HEK293 (cell line): ENCODE results near the gene APOL1.

Source experiments
- CTCF ChIA-PET: fragments of 350-600 bp; formaldehyde crosslinking; extraction: SDS; loops from one replicate; lab custom pipeline; 2021; ENCODE audit warnings: antibody characterized with exemption; lab: Yijun Ruan, JAX
- POLR2A ChIA-PET: fragments of 300-600 bp; formaldehyde crosslinking; extraction: SDS; loops from one replicate; lab custom pipeline; 2020; ENCODE audit warnings: antibody characterized with exemption, inconsistent platforms; lab: Yijun Ruan, JAX
- H3K27ac ChIP-seq: fragments of 200-500 bp; sonication (Bioruptor generic); 2 replicates; pipeline ENCODE4 v1.5.1; 2014; ENCODE audit warnings: low read depth, low read length, control low read depth, inconsistent platforms; ENCODE audit errors: extremely low read depth
- H3K36me3 ChIP-seq, 2 experiments: fragments of 200-500 bp in 1 of 2; sonication (Bioruptor generic) in 1 of 2; 1 replicate in 1 of 2; 2 replicates in 1 of 2; pipeline ENCODE4 v1.5.1; 2014 to 2017; ENCODE audit warnings: inconsistent platforms in 2 of 2, low read length in 2 of 2; ENCODE audit not compliant: control insufficient read depth in 2 of 2, insufficient read depth in 1 of 2
- H3K4me1 ChIP-seq: fragments of 200-500 bp; sonication (Bioruptor generic); 2 replicates; pipeline ENCODE4 v1.5.1; 2014; ENCODE audit warnings: mild to moderate bottlenecking, low read length, inconsistent platforms; ENCODE audit not compliant: control insufficient read depth, insufficient read depth
- H3K4me3 ChIP-seq: 2 replicates; pipeline ENCODE4 v1.5.1; 2011; ENCODE audit warnings: low read depth, mild to moderate bottlenecking, control low read depth, low read length, moderate library complexity
- H3K9me3 ChIP-seq: fragments of 200-500 bp; sonication (Bioruptor generic); 2 replicates; pipeline ENCODE4 v1.5.1; 2014; ENCODE audit warnings: low read depth, low read length, inconsistent platforms; ENCODE audit not compliant: control insufficient read depth, insufficient read depth
- GFI1B ChIP-seq: fragments of 450-650 bp; formaldehyde crosslinking; IDR thresholded peaks from 2 replicates; pipeline ENCODE4 v1.5.1; 2016; ENCODE audit warnings: missing biosample characterization, missing genetic modification characterization
- GLI4 ChIP-seq: fragments of 450-650 bp; formaldehyde crosslinking; IDR thresholded peaks from 2 replicates; pipeline ENCODE4 v1.5.1; 2016; ENCODE audit warnings: missing biosample characterization, missing genetic modification characterization
- KLF10 ChIP-seq: fragments of 450-650 bp; IDR thresholded peaks from 2 replicates; pipeline ENCODE4 v1.5.1; 2018; ENCODE audit warnings: missing biosample characterization, mild to moderate bottlenecking, missing genetic modification characterization
- MYNN ChIP-seq: fragments of 450-650 bp; formaldehyde crosslinking; IDR thresholded peaks from 2 replicates; pipeline ENCODE4 v1.5.1; 2016; ENCODE audit warnings: missing biosample characterization, missing genetic modification characterization, borderline replicate concordance
- SCRT1 ChIP-seq: fragments of 450-650 bp; formaldehyde crosslinking; IDR thresholded peaks from 2 replicates; pipeline ENCODE4 v1.5.1; 2016; ENCODE audit warnings: missing biosample characterization, missing genetic modification characterization, borderline replicate concordance
- SCRT2 ChIP-seq: fragments of 450-650 bp; formaldehyde crosslinking; IDR thresholded peaks from 2 replicates; pipeline ENCODE4 v1.5.1; 2016; ENCODE audit warnings: missing biosample characterization, missing genetic modification characterization
- ZEB2 ChIP-seq: fragments of 450-650 bp; formaldehyde crosslinking; IDR thresholded peaks from 2 replicates; pipeline ENCODE4 v1.5.1; 2016; ENCODE audit warnings: missing biosample characterization, missing genetic modification characterization
- ZFP41 ChIP-seq: fragments of 450-650 bp; formaldehyde crosslinking; IDR thresholded peaks from 2 replicates; pipeline ENCODE4 v1.5.1; 2016; ENCODE audit warnings: missing biosample characterization, missing genetic modification characterization, borderline replicate concordance
- ZIC2 ChIP-seq: fragments of 450-650 bp; formaldehyde crosslinking; IDR thresholded peaks from 2 replicates; pipeline ENCODE4 v1.5.1; 2016; ENCODE audit warnings: missing biosample characterization, missing genetic modification characterization
- ZNF169 ChIP-seq: fragments of 450-650 bp; formaldehyde crosslinking; IDR thresholded peaks from 2 replicates; pipeline ENCODE4 v1.5.1; 2016; ENCODE audit warnings: missing biosample characterization, missing genetic modification characterization
- ZNF19 ChIP-seq: fragments of 450-650 bp; formaldehyde crosslinking; IDR thresholded peaks from 2 replicates; pipeline ENCODE4; 2016; ENCODE audit warnings: missing biosample characterization, missing genetic modification characterization, low read depth
- ZNF394 ChIP-seq: fragments of 450-650 bp; formaldehyde crosslinking; IDR thresholded peaks from 2 replicates; pipeline ENCODE4 v1.5.1; 2016; ENCODE audit warnings: missing biosample characterization, missing genetic modification characterization, mild to moderate bottlenecking, moderate library complexity, borderline replicate concordance
- ZNF514 ChIP-seq: fragments of 450-650 bp; formaldehyde crosslinking; IDR thresholded peaks from 2 replicates; pipeline ENCODE4 v1.5.1; 2016; ENCODE audit warnings: missing biosample characterization, missing genetic modification characterization
- ZNF571 ChIP-seq: fragments of 450-650 bp; formaldehyde crosslinking; IDR thresholded peaks from 2 replicates; pipeline ENCODE4 v1.5.0; 2017; ENCODE audit warnings: missing biosample characterization, missing genetic modification characterization
- ZNF629 ChIP-seq: fragments of 450-650 bp; formaldehyde crosslinking; IDR thresholded peaks from 2 replicates; pipeline ENCODE4 v1.5.1; 2017; ENCODE audit warnings: missing biosample characterization, missing genetic modification characterization
- ZNF660 ChIP-seq: fragments of 450-650 bp; IDR thresholded peaks from 2 replicates; pipeline ENCODE4 v1.5.1; 2018; ENCODE audit warnings: missing biosample characterization, mild to moderate bottlenecking, missing genetic modification characterization
- ZNF677 ChIP-seq: fragments of 450-650 bp; IDR thresholded peaks from 2 replicates; pipeline ENCODE4 v1.5.0; 2018; ENCODE audit warnings: missing biosample characterization, mild to moderate bottlenecking, missing genetic modification characterization, moderate library complexity
- ZNF792 ChIP-seq: fragments of 450-650 bp; formaldehyde crosslinking; IDR thresholded peaks from 2 replicates; pipeline ENCODE4 v1.5.1; 2016; ENCODE audit warnings: missing biosample characterization, missing genetic modification characterization
- TF ChIP-seq, protein P1 (sequence below): fragments of 450-650 bp; formaldehyde crosslinking; IDR thresholded peaks from 2 replicates; pipeline ENCODE4 v1.5.1; 2017; ENCODE audit warnings: missing biosample characterization, missing genetic modification characterization
- TF ChIP-seq, protein P2 (sequence below): fragments of 450-650 bp; formaldehyde crosslinking; IDR thresholded peaks from 2 replicates; pipeline ENCODE4; 2016; ENCODE audit warnings: missing biosample characterization, missing genetic modification characterization
- TF ChIP-seq, protein P3 (sequence below): fragments of 450-650 bp; formaldehyde crosslinking; IDR thresholded peaks from 2 replicates; pipeline ENCODE4 v1.5.1; 2016; ENCODE audit warnings: missing biosample characterization, missing genetic modification characterization
- TF ChIP-seq, protein P4 (sequence below): fragments of 450-650 bp; formaldehyde crosslinking; IDR thresholded peaks from 2 replicates; pipeline ENCODE4 v1.5.1; 2017; ENCODE audit warnings: missing biosample characterization, missing genetic modification characterization

APOL1 gene

DNA sequence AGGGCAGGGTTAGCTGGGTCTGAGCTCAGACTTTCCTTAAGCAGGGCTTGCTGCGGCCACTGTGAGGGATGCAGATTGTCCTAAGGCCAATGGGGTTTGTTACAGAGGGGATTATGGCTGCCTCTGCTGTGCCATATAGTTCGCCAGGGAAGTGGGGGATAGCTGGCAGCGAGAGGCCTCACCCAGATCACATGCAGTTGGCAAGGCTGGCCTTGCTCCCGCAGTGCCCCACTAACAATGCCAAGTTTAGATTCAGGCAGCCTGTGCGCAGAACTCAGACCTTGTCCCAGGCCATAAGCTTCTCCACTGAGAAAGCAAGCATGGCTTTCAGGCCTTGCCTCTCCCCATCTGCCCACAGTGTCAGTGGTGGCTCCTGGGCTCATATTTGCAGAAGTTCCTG is 8.9 kb upstream of the APOL1 start:
- Histone ChIP-seq H3K36me3 (no peaks in the 10 kb centered on the region), H3K4me3 (no peak overlapping the region), H3K4me1 (no peaks in the 10 kb centered on the region), H3K27ac (no peak overlapping the region), H3K9me3 (no peaks in the 10 kb centered on the region)
- TF ChIP-seq ZFP41 (tag by site-specific recombination) (no peak), KLF10 (tag by site-specific recombination) (no peak), ZNF792 (no peak), ZNF169 (tag by site-specific recombination) (no peak), ZEB2 (tag by site-specific recombination) (no peak), ZNF19 (tag by site-specific recombination) (no peak), GFI1B (tag by site-specific recombination) (no peak), ZNF629 (tag by site-specific recombination) (no peak), ZIC2 (tag by site-specific recombination) (no peak)
- TF ChIP-seq, protein P1, sequence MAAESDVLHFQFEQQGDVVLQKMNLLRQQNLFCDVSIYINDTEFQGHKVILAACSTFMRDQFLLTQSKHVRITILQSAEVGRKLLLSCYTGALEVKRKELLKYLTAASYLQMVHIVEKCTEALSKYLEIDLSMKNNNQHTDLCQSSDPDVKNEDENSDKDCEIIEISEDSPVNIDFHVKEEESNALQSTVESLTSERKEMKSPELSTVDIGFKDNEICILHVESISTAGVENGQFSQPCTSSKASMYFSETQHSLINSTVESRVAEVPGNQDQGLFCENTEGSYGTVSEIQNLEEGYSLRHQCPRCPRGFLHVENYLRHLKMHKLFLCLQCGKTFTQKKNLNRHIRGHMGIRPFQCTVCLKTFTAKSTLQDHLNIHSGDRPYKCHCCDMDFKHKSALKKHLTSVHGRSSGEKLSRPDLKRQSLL (tag by site-specific recombination), result no peak
- TF ChIP-seq, protein P2, sequence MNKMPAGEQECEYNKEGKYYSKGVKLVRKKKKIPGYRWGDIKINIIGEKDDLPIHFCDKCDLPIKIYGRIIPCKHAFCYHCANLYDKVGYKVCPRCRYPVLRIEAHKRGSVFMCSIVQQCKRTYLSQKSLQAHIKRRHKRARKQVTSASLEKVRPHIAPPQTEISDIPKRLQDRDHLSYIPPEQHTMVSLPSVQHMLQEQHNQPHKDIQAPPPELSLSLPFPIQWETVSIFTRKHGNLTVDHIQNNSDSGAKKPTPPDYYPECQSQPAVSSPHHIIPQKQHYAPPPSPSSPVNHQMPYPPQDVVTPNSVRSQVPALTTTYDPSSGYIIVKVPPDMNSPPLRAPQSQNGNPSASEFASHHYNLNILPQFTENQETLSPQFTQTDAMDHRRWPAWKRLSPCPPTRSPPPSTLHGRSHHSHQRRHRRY, result no peak
- POLR2A ChIA-PET, result no interaction called here
- CTCF ChIA-PET, result interaction anchor here (0.6 to 2.7 kb wide), 4 partner anchors 43 to 227 kb away, joined by 3 to 7 read pairs (median 4); no protein-coding TSS in a partner anchor

DNA sequence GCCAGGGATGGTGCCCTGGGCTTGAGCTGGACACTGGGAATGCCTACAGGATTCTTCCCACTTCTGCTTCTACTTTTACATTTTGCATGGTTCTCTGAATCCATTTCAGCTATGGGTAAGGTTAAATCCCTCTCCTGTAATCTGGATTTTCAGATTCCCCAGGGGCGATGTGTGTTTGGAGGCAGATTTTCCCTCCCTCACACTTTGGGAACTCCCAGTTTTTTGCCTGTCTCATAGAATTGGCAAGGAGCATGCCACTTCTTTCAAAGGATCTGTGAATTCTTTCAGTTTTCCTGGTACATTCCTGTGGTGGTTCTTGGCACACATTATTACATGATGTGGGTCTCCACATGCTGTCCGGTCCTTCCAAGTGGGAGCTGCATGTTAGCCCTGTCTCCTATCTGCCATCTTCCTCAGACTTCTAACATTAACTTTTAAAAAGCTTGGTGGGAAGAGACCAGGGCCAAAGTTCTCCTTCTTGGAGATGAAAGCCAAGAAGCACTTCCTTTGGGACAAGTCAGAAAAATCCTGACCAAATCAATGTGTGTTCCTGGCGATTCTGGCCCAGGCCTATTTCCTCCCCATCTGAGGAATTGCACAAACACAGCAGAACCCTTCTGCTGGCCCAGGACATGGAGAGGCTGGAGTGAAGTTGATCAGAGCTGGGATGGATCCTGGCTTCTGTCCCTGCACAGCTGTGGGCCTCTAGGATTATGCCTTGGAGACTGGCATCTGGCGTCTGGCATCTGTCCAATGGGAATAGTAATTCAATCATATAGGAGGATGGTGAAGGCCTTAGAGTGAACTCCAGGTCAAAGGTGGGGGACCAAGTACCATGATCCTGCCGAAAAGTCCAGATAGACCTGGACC is 8.2 kb upstream of the APOL1 start:
- Histone ChIP-seq H3K27ac (no peak overlapping the region), H3K4me3 (no peak overlapping the region), H3K4me1 (no peaks in the 10 kb centered on the region), H3K9me3 (no peaks in the 10 kb centered on the region), H3K36me3 (no peaks in the 10 kb centered on the region)
- POLR2A ChIA-PET, result no interaction called here
- CTCF ChIA-PET, result interaction anchor here (0.6 kb wide), 1 partner anchor 226 kb away, joined by 4 read pairs; no protein-coding TSS in a partner anchor
- TF ChIP-seq MYNN (tag by site-specific recombination), result no peak
- no peak for TF ChIP-seq GLI4
- TF ChIP-seq ZNF514, result no peak
- TF ChIP-seq, protein P3, sequence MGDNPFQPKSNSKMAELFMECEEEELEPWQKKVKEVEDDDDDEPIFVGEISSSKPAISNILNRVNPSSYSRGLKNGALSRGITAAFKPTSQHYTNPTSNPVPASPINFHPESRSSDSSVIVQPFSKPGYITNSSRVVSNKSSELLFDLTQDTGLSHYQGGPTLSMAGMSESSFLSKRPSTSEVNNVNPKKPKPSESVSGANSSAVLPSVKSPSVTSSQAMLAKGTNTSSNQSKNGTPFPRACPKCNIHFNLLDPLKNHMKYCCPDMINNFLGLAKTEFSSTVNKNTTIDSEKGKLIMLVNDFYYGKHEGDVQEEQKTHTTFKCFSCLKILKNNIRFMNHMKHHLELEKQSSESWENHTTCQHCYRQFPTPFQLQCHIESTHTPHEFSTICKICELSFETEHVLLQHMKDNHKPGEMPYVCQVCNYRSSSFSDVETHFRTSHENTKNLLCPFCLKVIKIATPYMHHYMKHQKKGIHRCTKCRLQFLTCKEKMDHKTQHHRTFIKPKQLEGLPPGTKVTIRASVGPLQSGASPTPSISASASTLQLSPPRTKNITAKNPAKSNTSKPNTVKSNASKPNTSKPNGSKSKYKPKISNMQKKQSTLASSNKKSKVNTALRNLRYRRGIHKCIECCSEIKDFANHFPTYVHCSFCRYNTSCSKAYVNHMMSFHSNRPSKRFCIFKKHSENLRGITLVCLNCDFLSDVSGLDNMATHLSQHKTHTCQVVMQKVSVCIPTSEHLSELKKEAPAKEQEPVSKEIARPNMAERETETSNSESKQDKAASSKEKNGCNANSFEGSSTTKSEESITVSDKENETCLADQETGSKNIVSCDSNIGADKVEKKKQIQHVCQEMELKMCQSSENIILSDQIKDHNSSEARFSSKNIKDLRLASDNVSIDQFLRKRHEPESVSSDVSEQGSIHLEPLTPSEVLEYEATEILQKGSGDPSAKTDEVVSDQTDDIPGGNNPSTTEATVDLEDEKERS (tag by site-specific recombination), result no peak
- no peak for TF ChIP-seq ZNF394 (tag by site-specific recombination)
- no peak for TF ChIP-seq SCRT1 (tag by site-specific recombination)
- TF ChIP-seq ZNF660 (tag by site-specific recombination), result no peak
- no peak for TF ChIP-seq ZNF677
- no peak for TF ChIP-seq ZNF571 (tag by site-specific recombination)
- no peak for TF ChIP-seq SCRT2
- TF ChIP-seq, protein P4, sequence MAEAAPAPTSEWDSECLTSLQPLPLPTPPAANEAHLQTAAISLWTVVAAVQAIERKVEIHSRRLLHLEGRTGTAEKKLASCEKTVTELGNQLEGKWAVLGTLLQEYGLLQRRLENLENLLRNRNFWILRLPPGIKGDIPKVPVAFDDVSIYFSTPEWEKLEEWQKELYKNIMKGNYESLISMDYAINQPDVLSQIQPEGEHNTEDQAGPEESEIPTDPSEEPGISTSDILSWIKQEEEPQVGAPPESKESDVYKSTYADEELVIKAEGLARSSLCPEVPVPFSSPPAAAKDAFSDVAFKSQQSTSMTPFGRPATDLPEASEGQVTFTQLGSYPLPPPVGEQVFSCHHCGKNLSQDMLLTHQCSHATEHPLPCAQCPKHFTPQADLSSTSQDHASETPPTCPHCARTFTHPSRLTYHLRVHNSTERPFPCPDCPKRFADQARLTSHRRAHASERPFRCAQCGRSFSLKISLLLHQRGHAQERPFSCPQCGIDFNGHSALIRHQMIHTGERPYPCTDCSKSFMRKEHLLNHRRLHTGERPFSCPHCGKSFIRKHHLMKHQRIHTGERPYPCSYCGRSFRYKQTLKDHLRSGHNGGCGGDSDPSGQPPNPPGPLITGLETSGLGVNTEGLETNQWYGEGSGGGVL (tag by site-specific recombination), result no peak
